Activated T-cell treated with anti-CD3 and anti-CD28 coated beads, Interleukin-2, amount 50 U/mL, for 72 hours (primary cell): ENCODE measurements around the gene TRAPPC2B. TPM values are rescaled to one million over a fixed set of nuclear protein-coding genes. Genes with fewer than 3 reads are reported as not detected.
A peak's percentile ranks its signal among the peaks of the same experiment; 100 is the strongest.
"Not testable (repeated sequence)": the region's sequence is repeated elsewhere in the genome, so short reads cannot be mapped to it uniquely, and the experiment has no call there.

Source experiments
- ATAC-seq, 2 donors: fragments of 150-1000 bp; cut with Tn5 transposase; replicated peaks in 1 of 2; 2 replicates each; pipeline ENCODE4 v1.10.0; 2021; ENCODE audit warnings: moderate library complexity in 2 of 2, mild to moderate bottlenecking in 1 of 2
- DNase-seq, 2 donors: peaks; one replicate each; pipeline ENCODE4 v3.0.0; 2021 to 2022; ENCODE audit warnings: mixed read lengths in 1 of 2
- H3K27ac Mint-ChIP-seq: one replicate; pipeline ENCODE4 v1.8.0; 2022; ENCODE audit warnings: mild to moderate bottlenecking, moderate library complexity, mixed read lengths
- H3K27me3 Mint-ChIP-seq: one replicate; pipeline ENCODE4 v1.8.0; 2022; ENCODE audit warnings: low read depth, mixed read lengths
- H3K36me3 Mint-ChIP-seq, 2 donors: one replicate each; pipeline ENCODE4 v1.8.0; 2022; ENCODE audit warnings: mixed read lengths in 2 of 2, mild to moderate bottlenecking in 1 of 2; ENCODE audit not compliant: insufficient read depth in 2 of 2
- H3K4me1 Mint-ChIP-seq: one replicate; pipeline ENCODE4 v1.8.0; 2022; ENCODE audit warnings: low read depth, mixed read lengths
- H3K4me3 Mint-ChIP-seq, 2 donors: one replicate each; pipeline ENCODE4 v1.8.0; 2022; ENCODE audit warnings: mild to moderate bottlenecking in 2 of 2, mixed read lengths in 2 of 2, moderate library complexity in 2 of 2
- H3K9me3 Mint-ChIP-seq, 2 donors: one replicate each; pipeline ENCODE4 v1.8.0; 2022; ENCODE audit warnings: mixed read lengths in 2 of 2
- total RNA-seq, 2 donors: library from RNA; stranded (reverse); gene quantifications; one replicate each; pipeline ENCODE4 v1.2.3, GENCODE V29; 2022

Gene TRAPPC2B
- total RNA-seq, 2 donors from 2014 or later = 7.3 to 8.5 TPM

DNA sequence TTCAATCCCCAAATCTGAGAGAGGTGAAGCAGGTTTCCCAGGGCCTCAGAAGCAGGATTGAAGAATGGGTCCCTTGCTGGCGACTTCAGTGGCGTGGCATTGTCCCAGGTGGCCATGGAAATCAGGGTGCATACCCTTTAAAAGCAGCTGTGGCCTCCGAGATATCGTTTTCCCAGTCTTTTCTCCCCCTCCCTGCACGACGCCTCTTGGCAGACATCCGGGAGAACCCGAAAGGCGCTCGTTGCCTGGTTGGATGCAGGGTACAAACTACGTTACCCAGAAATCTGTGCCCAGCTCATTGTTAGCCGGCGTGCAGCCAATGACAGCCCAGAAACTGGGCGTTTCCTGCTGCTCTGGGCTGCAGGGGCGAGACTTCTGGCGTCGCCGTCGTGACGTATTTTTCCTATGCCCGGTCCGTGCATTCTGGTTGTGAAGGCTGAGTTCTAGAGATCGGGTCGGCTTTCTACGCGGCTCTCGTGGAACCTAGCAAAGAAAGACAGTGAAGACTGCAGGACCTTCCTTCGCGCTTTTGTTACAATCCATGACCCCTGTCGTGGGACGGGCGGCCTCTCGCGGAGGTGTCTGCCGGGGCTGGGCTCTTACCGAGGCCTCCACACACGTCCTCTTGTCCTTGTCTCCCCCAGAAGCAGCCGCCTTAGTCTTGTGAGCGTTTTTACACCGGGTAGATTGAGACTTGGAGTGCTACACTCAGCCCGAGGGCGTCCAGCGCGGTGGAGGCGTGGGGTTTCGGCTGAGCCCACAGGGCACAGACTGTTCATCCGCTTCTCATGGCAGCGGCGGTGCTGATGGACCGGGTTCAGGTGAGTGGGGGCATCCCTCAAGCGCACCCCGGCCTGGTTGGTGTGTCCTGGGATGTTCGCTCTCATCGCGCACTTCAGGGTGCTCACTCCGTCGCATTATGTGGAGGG, 12.2 kb upstream of the TRAPPC2B start, which contains the start of gene ZNF304:
ZNF304 (plus strand) TSS at position 395 of the 929 bp plus-strand sequence; CDS start at position 789, 394 bp downstream.
- peaks cover 36% of the 10 kb centered on the region for H3K4me1 Mint-ChIP-seq
- peak within 1 kb of the TSS; percentile 98 to 99 for H3K4me3 Mint-ChIP-seq
- no peaks in the 10 kb centered on the region for H3K27me3 Mint-ChIP-seq
- DNase-seq (peak; percentile 85), ATAC-seq (peak; percentile 99 to 100)
- H3K9me3 Mint-ChIP-seq = peaks cover 15 to 28% of the 10 kb centered on the region in 2 donors
- H3K36me3 Mint-ChIP-seq = peaks cover 45 to 54% of the 10 kb centered on the region in 2 donors
- H3K27ac Mint-ChIP-seq = peak within 1 kb of the TSS; percentile 74

DNA sequence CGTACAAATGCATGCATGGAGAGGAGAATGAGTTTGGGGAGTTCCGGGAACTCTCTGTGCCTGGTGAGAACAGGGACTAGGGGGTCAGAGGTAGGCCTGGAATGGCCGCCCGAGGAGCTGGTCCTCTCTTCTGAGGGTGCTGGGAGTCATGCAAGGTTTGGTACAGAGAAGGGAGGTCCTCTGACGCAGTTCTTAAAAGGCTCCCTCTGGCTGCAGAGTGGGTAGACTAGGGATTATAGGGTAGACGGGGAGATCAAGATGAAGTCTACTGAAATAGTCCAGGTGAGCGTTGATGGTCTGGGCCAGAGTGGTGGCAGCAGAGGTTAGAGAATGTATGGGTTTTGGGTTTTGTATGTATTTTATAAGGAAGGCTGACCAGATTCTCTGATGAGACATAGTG, 11.5 kb upstream of the TRAPPC2B start:
- Mint-ChIP-seq H3K36me3 (peaks cover 51 to 61% of the 10 kb centered on the region in 2 donors), H3K27me3 (no peaks in the 10 kb centered on the region), H3K4me3 (peak overlapping the region; percentile 98 to 99), H3K27ac (no peak overlapping the region), H3K9me3 (peaks cover 19 to 29% of the 10 kb centered on the region in 2 donors), H3K4me1 (peaks cover 36% of the 10 kb centered on the region)
- ATAC-seq = no peak
- DNase-seq = no peak

DNA sequence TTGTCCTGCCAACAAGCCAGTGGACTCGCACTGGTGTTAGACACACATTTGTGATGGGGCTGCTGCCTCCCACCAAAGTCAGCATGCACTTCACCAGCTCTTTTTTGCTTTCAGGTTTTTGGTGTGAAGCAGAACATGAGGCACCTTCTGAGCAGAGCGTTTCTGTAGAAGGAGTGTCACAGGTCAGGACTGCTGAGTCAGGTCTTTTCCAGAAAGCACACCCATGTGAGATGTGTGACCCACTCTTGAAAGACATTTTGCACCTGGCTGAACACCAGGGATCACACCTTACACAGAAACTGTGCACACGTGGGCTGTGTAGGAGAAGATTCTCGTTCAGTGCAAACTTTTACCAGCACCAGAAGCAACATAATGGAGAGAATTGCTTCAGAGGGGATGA, 7.4 kb upstream of the TRAPPC2B start:
- Mint-ChIP-seq H3K27me3 (no peaks in the 10 kb centered on the region), H3K4me3 (no peak overlapping the region), H3K27ac (no peak overlapping the region), H3K36me3 (peaks cover 65 to 74% of the 10 kb centered on the region in 2 donors), H3K9me3 (peaks cover 19 to 33% of the 10 kb centered on the region in 2 donors), H3K4me1 (peaks cover 29% of the 10 kb centered on the region)
- DNase-seq (no peak), ATAC-seq (no peak)

DNA sequence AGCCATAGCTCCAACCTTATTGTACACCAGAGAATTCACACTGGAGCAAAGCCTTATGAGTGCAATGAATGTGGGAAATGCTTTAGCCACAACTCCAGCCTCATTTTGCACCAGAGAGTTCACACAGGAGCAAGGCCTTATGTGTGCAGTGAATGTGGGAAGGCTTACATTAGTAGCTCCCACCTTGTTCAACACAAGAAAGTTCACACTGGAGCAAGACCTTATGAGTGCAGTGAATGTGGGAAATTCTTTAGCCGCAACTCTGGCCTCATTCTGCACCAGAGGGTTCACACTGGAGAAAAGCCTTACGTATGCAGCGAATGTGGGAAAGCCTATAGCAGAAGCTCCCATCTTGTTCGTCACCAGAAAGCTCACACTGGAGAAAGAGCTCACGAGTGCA, 5.9 kb upstream of the TRAPPC2B start:
- Mint-ChIP-seq H3K27ac (no peak overlapping the region), H3K4me1 (peaks cover 15% of the 10 kb centered on the region), H3K9me3 (peaks cover 18 to 32% of the 10 kb centered on the region in 2 donors), H3K4me3 (no peak overlapping the region), H3K27me3 (no peaks in the 10 kb centered on the region), H3K36me3 (peaks cover 56 to 67% of the 10 kb centered on the region in 2 donors)
- no peak for ATAC-seq
- DNase-seq = no peak

DNA sequence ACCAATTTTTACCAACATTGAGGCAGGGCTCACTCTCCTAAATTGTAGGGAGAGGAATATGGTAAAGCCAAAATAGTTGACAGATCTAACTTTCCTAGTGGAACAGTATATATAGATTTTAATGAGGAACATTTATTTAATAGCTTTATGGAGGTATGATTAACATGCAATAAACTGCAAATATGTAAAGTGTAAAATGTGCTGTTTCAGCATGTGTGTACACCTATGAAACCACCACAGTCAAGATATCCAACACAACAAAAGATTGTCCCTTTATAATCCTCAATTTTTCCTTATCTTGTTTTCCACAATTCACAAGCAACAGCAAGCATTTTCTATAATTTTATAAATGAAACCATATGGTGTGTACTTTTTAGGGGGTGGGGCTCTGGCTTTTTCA, 4.1 kb upstream of the TRAPPC2B start:
- H3K4me3 Mint-ChIP-seq = no peak overlapping the region
- H3K36me3 Mint-ChIP-seq = peaks cover 56 to 65% of the 10 kb centered on the region in 2 donors
- ATAC-seq = no peak
- peaks cover 19% of the 10 kb centered on the region for H3K4me1 Mint-ChIP-seq
- no peak for DNase-seq
- H3K9me3 Mint-ChIP-seq = peaks cover 16 to 31% of the 10 kb centered on the region in 2 donors
- no peaks in the 10 kb centered on the region for H3K27me3 Mint-ChIP-seq
- no peak overlapping the region for H3K27ac Mint-ChIP-seq

DNA sequence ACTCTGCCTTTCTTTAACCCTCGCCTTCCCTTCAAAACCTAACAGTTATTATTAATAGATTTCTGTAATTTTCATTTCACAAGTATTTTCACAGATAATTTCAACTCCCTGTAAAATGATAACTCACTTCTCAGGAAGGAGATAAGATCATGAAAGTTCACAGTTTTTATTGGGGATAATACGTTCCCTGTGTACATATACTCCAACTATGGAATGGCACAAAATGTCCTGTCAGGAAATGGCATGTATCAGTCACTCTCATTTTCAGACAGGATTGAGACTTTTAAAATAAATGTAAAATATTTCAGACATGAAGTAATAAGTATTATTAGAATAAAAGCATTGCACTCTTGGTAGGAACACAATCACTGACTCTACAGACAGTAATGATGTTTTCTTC, 932 bp upstream of the TRAPPC2B start:
- no peak for ATAC-seq
- Mint-ChIP-seq H3K4me3 (peak overlapping the region; percentile 96 to 97), H3K4me1 (peaks cover 20% of the 10 kb centered on the region), H3K27ac (peak overlapping the region; percentile 86), H3K36me3 (peaks cover 32 to 38% of the 10 kb centered on the region in 2 donors), H3K9me3 (peaks cover 14 to 18% of the 10 kb centered on the region in 2 donors), H3K27me3 (no peaks in the 10 kb centered on the region)
- DNase-seq = no peak

DNA sequence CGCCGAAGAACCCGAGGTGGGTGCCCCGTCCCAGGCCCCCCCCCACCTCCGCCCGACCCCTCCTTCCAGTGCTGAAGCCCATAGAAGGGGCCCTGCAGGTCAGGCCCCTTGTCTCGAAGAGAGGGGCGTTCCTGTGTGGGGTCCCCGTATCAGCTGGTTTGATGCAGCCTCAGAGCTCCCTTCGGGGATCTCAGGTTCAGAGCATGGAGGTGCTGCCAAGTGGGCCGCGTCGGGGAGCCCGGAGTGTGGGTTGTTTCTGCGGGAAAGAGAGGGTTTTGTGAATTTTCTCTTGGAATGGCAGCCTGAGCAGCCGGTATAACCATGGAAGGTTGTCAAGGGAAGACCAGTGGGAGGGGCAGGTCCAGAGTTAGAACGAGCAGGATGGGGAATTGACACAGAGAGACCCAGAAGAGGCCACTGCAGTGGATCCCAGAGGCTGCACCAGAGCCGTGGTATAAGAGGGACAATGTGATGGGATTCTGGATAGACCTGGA, 384 bp downstream of the TRAPPC2B start:
- peak overlapping the region; percentile 96 to 97 for H3K4me3 Mint-ChIP-seq
- peaks cover 14 to 18% of the 10 kb centered on the region in 2 donors for H3K9me3 Mint-ChIP-seq
- H3K36me3 Mint-ChIP-seq = peaks cover 22 to 30% of the 10 kb centered on the region in 2 donors
- DNase-seq (no peak), ATAC-seq (no peak)
- H3K4me1 Mint-ChIP-seq = peaks cover 20% of the 10 kb centered on the region
- peak overlapping the region; percentile 80 for H3K27ac Mint-ChIP-seq
- no peaks in the 10 kb centered on the region for H3K27me3 Mint-ChIP-seq

DNA sequence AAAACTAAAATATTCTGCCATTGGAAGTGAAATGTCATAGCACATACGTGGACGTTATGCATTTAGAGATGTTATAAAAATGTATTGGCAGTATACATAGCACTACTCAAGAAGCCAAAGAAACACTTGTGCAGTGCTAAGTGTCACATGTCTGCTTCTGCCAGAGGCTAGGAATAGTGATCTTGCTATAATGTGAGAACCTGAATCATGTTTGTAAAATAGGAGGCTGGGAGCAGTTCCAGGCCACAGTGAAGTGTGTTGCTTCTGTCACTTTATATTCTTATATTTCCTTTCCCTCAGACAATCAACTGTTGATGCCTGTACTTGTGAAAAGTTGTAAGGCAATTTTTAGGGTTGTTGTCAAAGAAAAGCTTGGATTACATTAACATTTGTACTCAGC, 3.4 kb downstream of the TRAPPC2B start:
- ATAC-seq = no peak
- Mint-ChIP-seq H3K9me3 (peaks cover 22 to 24% of the 10 kb centered on the region in 2 donors), H3K27ac (no peak overlapping the region)

DNA sequence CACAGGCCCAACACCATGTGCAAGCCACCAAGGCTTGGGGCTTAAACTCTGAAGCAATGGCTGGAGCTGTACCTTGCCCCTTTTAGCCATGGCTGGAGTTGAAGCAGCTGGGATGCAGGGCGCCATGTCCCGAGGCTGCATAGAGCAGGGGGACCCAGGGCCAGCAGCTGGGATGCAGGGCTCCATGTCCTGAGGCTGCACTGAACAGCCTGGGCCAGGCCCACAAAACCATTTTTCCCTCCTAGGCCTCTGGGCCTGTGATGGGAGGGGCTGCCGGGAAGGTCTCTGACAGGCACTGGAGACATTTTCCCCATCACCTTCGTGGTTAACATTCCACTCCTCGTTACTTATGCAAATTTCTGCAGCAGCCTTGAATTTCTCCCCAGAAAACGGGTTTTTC, 10.8 kb downstream of the TRAPPC2B start:
- peaks cover 37 to 41% of the 10 kb centered on the region in 2 donors for H3K9me3 Mint-ChIP-seq
- peaks cover 51 to 76% of the 10 kb centered on the region in 2 donors for H3K36me3 Mint-ChIP-seq
- H3K27ac Mint-ChIP-seq = no peak overlapping the region
- H3K4me1 Mint-ChIP-seq = no peaks in the 10 kb centered on the region
- DNase-seq (no peak), ATAC-seq (no peak)
- H3K27me3 Mint-ChIP-seq = no peaks in the 10 kb centered on the region
- no peak overlapping the region for H3K4me3 Mint-ChIP-seq

More for the DNA sequence above, 3.4 kb downstream of the TRAPPC2B start:
- no peak for DNase-seq
- peaks cover 25 to 40% of the 10 kb centered on the region in 2 donors for H3K36me3 Mint-ChIP-seq
- H3K27me3 Mint-ChIP-seq = no peaks in the 10 kb centered on the region
- peaks cover 20% of the 10 kb centered on the region for H3K4me1 Mint-ChIP-seq
- no peak overlapping the region for H3K4me3 Mint-ChIP-seq

DNA sequence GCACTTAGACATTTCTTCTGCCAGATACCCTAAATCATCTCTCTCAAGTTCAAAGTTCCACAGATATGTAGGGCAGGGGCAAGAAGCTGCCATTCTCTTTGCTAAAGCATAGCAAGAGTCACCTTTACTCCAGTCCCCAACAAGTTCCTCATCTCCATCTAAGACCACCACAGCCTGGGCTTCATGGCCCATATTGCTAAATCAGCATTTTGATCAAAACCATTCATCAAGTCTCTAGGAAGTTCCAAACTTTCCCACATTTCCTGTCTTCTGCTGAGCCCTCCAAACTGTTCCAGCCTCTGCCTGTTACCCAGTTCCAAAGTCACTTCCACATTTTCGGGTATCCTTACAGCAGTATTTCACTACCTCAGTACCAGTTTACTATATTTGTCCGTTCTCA, 11.3 kb downstream of the TRAPPC2B start:
- Mint-ChIP-seq H3K9me3 (peaks cover 36 to 43% of the 10 kb centered on the region in 2 donors), H3K36me3 (peaks cover 54 to 76% of the 10 kb centered on the region in 2 donors)
- H3K4me1 Mint-ChIP-seq, ATAC-seq, DNase-seq, H3K27ac Mint-ChIP-seq, H3K4me3 Mint-ChIP-seq, H3K27me3 Mint-ChIP-seq: not testable (repeated sequence)

DNA sequence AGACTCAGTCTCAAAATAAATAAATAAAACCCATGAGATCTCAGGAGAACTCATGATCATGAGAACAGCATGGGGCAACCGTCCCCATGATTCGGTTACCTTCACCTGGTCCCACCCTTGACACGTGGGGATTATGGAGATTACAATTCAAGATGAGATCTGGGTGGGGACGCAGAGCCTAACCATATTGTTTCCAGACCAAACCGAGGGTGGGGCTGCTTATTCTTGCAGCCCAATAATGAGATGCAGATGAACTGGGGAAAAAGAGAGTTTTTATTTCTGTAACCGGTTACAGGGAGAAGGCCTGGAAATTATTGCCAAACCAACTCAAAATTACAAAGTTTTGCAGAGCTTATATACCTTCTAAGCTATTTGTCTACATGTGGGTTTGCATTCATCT, 12.8 kb downstream of the TRAPPC2B start:
- Mint-ChIP-seq H3K9me3 (peaks cover 34 to 47% of the 10 kb centered on the region in 2 donors), H3K27ac (no peak overlapping the region), H3K4me3 (no peak overlapping the region), H3K27me3 (no peaks in the 10 kb centered on the region), H3K4me1 (no peaks in the 10 kb centered on the region), H3K36me3 (peaks cover 57 to 77% of the 10 kb centered on the region in 2 donors)
- ATAC-seq = no peak
- no peak for DNase-seq

DNA sequence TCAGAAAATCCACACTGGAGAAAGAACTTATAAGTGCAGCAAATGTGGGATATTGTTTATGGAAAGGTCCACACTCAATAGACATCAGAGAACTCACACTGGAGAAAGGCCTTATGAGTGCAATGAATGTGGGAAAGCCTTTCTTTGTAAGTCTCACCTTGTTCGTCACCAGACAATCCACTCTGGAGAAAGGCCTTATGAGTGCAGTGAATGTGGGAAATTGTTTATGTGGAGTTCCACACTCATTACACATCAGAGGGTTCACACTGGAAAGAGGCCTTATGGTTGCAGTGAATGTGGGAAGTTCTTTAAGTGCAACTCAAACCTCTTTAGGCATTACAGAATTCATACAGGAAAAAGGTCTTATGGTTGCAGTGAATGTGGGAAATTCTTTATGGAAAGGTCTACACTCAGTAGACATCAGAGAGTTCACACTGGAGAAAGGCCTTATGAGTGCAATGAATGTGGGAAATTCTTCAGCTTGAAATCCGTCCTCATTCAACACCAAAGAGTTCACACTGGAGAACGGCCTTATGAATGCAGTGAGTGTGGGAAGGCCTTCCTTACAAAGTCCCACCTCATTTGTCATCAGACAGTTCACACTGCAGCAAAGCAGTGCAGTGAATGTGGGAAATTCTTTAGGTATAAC, 14.3 kb downstream of the TRAPPC2B start:
- no peak overlapping the region for H3K27ac Mint-ChIP-seq
- no peaks in the 10 kb centered on the region for H3K4me1 Mint-ChIP-seq
- H3K36me3 Mint-ChIP-seq = peaks cover 47 to 69% of the 10 kb centered on the region in 2 donors
- H3K27me3 Mint-ChIP-seq = no peaks in the 10 kb centered on the region
- H3K4me3 Mint-ChIP-seq = no peak overlapping the region
- H3K9me3 Mint-ChIP-seq = peaks cover 31 to 41% of the 10 kb centered on the region in 2 donors
- DNase-seq (no peak), ATAC-seq (no peak)

DNA sequence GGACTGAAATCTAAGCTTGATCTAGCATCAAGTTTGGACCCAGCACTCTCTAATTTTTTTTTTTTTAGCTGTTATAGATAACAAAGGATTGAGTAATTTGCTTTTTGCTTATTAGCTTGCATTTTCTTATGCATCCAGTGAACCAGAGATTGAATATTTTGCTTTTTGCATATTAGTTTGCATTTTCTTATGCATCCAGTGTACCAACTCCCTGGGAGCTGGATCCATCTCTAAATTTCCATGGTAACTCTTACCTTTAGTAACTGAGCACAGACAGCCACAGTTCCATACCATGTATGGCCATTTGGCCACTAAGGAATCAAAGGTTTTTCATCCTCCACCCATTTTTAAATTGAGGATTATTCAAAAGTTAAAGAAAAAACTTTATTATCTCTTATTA, 17.6 kb downstream of the TRAPPC2B start:
- H3K36me3 Mint-ChIP-seq = peaks cover 30 to 45% of the 10 kb centered on the region in 2 donors
- DNase-seq (no peak), ATAC-seq (no peak)
- no peaks in the 10 kb centered on the region for H3K27me3 Mint-ChIP-seq
- no peak overlapping the region for H3K27ac Mint-ChIP-seq
- H3K4me1 Mint-ChIP-seq = no peaks in the 10 kb centered on the region
- no peak overlapping the region for H3K4me3 Mint-ChIP-seq
- peaks cover 26 to 32% of the 10 kb centered on the region in 2 donors for H3K9me3 Mint-ChIP-seq
